Head of caudate nucleus (tissue), 42 donors: ENCODE results near the gene LACTB.
A peak's percentile ranks its signal among the peaks of the same experiment; 100 is the strongest.
"Not testable (repeated sequence)": the region's sequence is repeated elsewhere in the genome, so short reads cannot be mapped to it uniquely, and the experiment has no call there.

Experiments
- DNase-seq, 42 donors: peaks; one replicate each; pipeline versions ENCODE4 v3.0.0 to v3.0.0-alpha.2; 2020 to 2021; ENCODE audit warnings: mixed read lengths in 7 of 42
- intact Hi-C: fragments of 100-400 bp; cut with DNase I; formaldehyde crosslinking; loops from one replicate; pipeline ENCODE4 v1.15.0; 2022

LACTB gene

GRCh38 chr15:63088533-63089245 is 33.0 kb upstream of the LACTB start:
- intact Hi-C loops: no loop called here
- DNase-seq: no peak

- intact Hi-C loops: loop anchor here (5.0 kb wide), 3 partner anchors 42 to 307 kb away; no protein-coding TSS in a partner anchor
- no peak for DNase-seq
Observed at GRCh38 chr15:63089260-63090043, 32.2 kb upstream of the LACTB start.

GRCh38 chr15:63090472-63090871 is 31.2 kb upstream of the LACTB start:
- DNase-seq: no peak
- intact Hi-C loops: loop anchor here (5.0 kb wide), 3 partner anchors 43 to 308 kb away; no protein-coding TSS in a partner anchor

- DNase-seq: no peak
- intact Hi-C loops: loop anchor here (5.0 kb wide), 3 partner anchors 44 to 309 kb away; no protein-coding TSS in a partner anchor
Observed at GRCh38 chr15:63090887-63091286, 30.8 kb upstream of the LACTB start.

GRCh38 chr15:63091679-63092446 is 29.8 kb upstream of the LACTB start:
- intact Hi-C loops: loop anchor here (5.0 kb wide), 3 partner anchors 45 to 310 kb away; no protein-coding TSS in a partner anchor
- DNase-seq: no peak

GRCh38 chr15:63093486-63094205 is 28.0 kb upstream of the LACTB start:
- peak; percentile 68 to 94 (median 86) for DNase-seq
- intact Hi-C loops: loop anchor here (5.0 kb wide), 3 partner anchors 46 to 311 kb away; no protein-coding TSS in a partner anchor

GRCh38 chr15:63094495-63094931 is 27.1 kb upstream of the LACTB start:
- DNase-seq: no peak
- intact Hi-C loops: loop anchor here (5.0 kb wide), 3 partner anchors 47 to 312 kb away; no protein-coding TSS in a partner anchor

- intact Hi-C loops: no loop called here
- DNase-seq: no peak
Observed at GRCh38 chr15:63096178-63096577, 25.5 kb upstream of the LACTB start.

- intact Hi-C loops, DNase-seq: not testable (repeated sequence)
Observed at GRCh38 chr15:63098901-63099300, 22.8 kb upstream of the LACTB start.

GRCh38 chr15:63099581-63099980 is 22.1 kb upstream of the LACTB start:
- DNase-seq, intact Hi-C loops: not testable (repeated sequence)

- no peak for DNase-seq
- intact Hi-C loops: no loop called here
Observed at GRCh38 chr15:63103416-63103815, 18.2 kb upstream of the LACTB start.

GRCh38 chr15:63104727-63105126 is 16.9 kb upstream of the LACTB start:
- intact Hi-C loops: no loop called here
- DNase-seq: no peak

- DNase-seq, intact Hi-C loops: not testable (repeated sequence)
Observed at GRCh38 chr15:63105354-63105753, 16.3 kb upstream of the LACTB start.

- DNase-seq: no peak
- intact Hi-C loops: no loop called here
Observed at GRCh38 chr15:63107895-63108546, 13.6 kb upstream of the LACTB start.

GRCh38 chr15:63109498-63109897 is 12.2 kb upstream of the LACTB start:
- intact Hi-C loops: no loop called here

GRCh38 chr15:63109920-63110319 is 11.7 kb upstream of the LACTB start:
- DNase-seq: no peak
- intact Hi-C loops: no loop called here

More at GRCh38 chr15:63109498-63109897, 12.2 kb upstream of the LACTB start:
- no peak for DNase-seq

- intact Hi-C loops: no loop called here
- no peak for DNase-seq
Observed at GRCh38 chr15:63110428-63111026, 11.1 kb upstream of the LACTB start.

GRCh38 chr15:63111481-63111880 is 10.2 kb upstream of the LACTB start:
- intact Hi-C loops: no loop called here
- DNase-seq: no peak
